EL (cell line): ENCODE results near the gene LAS1L.
"Not testable (repeated sequence)": the region's sequence is repeated elsewhere in the genome, so short reads cannot be mapped to it uniquely, and the experiment has no call there.

Source experiments
- DNase-seq: peaks from one replicate; pipeline ENCODE4 v3.0.0-alpha.2; 2016

LAS1L gene

DNA sequence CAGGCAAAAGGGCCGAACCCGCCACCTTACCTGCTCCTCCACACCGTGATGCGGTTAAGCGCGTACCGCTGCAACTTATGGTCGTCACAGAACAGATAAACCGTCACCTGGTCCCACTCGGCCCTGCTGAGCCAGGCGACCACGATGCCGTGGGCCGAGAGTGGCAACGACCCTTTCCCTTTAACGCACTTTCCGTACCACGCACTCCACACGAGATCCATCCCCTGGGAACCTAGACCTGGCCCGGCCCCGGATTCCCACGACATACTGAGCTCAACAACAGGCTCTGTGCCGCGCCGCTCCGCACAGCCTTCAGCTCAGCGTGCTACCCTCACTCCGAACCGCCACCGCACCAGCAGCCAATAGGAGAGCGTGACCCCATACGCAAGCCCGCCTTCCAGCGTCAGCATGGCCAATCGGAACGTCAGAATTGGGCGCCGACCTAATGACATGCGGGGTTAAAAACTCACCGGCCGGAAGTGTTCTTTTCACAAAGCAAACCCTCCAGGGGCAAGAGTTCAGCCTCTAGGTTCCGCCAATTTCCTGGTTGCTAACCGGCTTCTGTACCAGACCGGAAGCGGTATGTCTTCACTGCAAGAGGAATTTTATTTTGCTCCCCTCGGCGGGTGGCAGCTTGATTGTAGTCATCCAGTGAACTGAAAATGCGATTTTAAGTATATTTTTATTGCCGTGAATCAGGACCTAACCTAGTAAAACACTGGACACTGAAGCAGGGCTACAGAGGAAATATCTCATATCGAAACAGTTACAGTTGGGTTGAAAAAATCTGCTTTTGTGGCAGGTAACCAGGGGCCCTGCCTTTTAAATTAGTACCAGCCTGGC, at the start of gene LAS1L:
Gene LAS1L, minus strand, starts transcription at position 338 of the 843 bp plus-strand sequence. Its CDS starts 72 bp downstream, at position 266.
- peak; percentile 94 for DNase-seq

- DNase-seq: no peak
Measured at GRCh38 chrX:65582450-65583082, 48.0 kb upstream of the LAS1L start.

DNA sequence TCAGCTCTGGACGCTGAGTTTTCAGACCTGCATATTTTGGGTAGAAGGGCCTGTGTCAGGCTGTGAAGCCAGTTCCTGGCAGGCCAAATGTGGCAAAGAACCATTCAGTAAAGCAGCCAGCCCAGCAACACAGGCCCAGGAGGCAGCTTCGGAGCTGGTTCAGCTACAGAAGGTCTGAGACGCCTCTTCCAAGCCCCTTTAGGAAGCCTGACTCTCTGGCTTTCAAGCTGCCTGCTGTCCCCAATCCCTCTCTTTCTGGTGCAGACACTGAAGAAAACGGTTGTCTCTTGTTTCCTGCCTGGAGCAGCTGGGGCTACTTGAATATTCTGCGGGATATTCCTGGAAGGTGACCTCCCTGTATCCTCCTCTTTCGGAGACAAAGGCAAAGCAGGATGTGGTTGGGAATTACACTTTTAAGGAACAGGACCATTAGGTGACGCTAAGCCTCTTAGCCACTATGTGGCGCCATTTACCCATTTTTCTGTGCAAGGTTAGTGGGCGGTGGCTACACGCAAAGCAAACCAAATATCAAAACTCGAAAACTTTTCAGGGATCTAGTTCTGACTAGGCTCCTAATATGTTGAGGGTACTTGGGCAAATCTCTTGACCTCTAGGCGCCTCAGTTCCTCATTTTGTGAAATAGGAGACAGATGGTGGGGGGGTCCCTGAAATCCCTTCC, 47.2 kb upstream of the LAS1L start:
- DNase-seq: peak; percentile 60

- no peak for DNase-seq
Measured at GRCh38 chrX:65578346-65578745, 43.8 kb upstream of the LAS1L start.

- no peak for DNase-seq
Measured at GRCh38 chrX:65576160-65576559, 41.6 kb upstream of the LAS1L start.

GRCh38 chrX:65575022-65575421, 40.4 kb upstream of the LAS1L start:
- DNase-seq: no peak

DNA sequence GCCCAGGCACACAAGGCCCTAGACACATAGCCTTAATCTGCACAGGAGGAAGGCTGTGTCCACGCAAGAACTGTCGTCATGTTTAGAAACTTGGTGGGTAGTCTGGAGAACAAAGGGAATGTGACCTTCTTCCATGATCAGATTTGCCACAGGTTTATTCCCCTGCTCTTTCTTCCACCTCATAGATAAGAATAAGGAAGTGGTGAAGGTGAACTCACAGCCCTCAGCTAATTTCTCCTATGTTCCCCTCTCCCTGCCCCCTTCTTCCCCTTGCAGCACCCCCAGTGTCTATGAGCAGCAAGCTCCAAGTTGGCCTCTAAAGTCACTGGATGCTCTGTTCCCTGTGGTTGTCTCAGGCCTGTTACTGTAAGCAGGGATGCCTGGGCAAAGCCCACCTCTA, 39.8 kb upstream of the LAS1L start:
- DNase-seq: no peak

- DNase-seq: no peak
Measured at GRCh38 chrX:65572971-65573370, 38.4 kb upstream of the LAS1L start.

GRCh38 chrX:65562850-65563249, 28.3 kb upstream of the LAS1L start:
- not testable (repeated sequence) for DNase-seq

- no peak for DNase-seq
Measured at GRCh38 chrX:65551489-65552339, 17.1 kb upstream of the LAS1L start.

GRCh38 chrX:65551086-65551485, 16.5 kb upstream of the LAS1L start:
- no peak for DNase-seq

DNA sequence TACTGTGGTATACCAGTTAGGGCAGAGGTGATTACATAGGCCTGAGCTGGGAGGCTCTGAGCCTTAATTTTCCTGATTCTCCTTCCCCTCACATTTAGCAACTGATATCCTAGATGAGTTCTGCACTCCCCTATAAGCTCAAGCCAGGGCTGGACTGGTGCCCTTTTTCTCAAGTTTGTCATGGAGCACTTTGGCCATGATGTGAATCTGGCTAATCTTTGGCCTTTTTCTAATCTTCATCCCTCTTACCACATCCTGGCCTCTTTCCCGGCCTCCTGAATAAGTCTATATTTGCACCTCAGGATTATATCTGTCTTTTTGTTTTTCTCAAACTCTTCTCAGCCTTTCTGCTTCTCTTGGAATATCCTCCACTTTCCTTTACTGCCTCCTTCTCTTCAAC, 10.9 kb upstream of the LAS1L start:
- no peak for DNase-seq

- peak; percentile 56 for DNase-seq
Measured at GRCh38 chrX:65537229-65537628, 2.6 kb upstream of the LAS1L start.

DNA sequence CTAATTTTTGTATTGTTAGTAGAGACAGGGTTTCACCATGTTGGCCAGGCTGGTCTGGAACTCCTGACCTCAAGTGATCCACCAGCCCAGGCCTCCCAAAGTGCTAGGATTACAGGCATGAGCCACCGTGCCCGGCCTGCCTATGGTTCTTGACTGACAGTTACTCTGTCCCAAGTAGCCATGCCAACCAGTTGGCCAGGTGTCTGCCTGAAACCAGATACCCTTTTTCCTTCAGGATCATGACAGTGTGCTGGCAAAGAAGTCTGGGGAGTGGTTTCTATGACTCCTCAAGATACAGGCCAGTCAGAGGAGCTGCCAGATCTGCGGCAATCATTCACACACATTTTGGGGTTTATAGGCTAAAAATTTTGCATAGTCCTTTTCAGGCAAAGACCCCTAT, 1.7 kb upstream of the LAS1L start:
- DNase-seq: no peak

GRCh38 chrX:65532016-65532415, 2.6 kb downstream of the LAS1L start:
- no peak for DNase-seq

DNA sequence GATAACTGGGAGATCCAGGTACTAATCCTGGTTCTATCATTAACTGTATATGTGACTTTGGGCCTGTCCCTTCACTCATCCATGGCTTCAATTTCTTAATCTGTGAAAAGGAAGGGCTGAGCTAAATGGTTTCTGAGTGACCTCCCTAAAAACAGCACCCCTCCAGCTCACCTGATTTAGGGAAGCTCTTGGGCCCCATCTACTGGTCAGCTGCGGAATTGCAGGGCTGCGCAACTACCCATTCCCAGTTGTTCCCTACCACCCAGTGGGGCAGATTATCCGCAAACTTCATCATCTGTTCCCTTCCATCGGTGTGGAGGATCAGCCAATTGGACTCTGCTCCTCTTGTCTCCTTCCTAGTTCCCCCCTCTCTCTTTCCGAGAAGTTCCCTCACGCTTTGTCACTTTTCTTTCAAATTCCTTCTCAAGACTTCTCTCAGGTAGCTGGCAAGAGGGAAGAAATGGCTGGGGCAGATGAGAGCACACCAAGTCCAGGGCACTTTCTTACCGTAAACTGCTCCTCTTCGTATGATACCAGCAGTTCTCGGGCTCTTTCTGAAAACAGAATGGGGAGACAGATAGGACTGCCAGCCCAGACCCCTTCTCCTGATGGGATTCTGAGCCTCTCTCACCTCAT, 5.8 kb downstream of the LAS1L start:
- DNase-seq: peak; percentile 24

- no peak for DNase-seq
Measured at GRCh38 chrX:65528293-65528692, 6.3 kb downstream of the LAS1L start.

DNA sequence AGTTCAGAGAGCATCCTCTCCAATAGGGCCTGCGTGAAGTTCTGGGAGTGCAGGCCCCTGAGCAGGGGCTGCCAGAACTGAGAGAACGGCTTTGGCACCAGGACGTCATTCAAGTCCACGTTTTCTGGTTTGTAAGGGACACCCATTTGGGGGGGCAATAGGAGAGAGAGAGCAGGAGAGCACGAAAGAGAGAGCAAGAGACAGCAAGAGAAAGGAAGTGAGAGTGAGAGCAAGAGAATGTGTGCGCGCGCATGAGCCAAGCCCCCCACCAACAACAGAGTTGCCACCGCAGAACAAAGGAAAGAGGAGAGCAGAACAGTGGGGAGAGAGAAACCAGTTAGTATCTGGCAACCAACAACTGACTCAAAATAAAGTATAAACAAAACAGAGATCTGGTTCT, 10.4 kb downstream of the LAS1L start:
- no peak for DNase-seq

DNA sequence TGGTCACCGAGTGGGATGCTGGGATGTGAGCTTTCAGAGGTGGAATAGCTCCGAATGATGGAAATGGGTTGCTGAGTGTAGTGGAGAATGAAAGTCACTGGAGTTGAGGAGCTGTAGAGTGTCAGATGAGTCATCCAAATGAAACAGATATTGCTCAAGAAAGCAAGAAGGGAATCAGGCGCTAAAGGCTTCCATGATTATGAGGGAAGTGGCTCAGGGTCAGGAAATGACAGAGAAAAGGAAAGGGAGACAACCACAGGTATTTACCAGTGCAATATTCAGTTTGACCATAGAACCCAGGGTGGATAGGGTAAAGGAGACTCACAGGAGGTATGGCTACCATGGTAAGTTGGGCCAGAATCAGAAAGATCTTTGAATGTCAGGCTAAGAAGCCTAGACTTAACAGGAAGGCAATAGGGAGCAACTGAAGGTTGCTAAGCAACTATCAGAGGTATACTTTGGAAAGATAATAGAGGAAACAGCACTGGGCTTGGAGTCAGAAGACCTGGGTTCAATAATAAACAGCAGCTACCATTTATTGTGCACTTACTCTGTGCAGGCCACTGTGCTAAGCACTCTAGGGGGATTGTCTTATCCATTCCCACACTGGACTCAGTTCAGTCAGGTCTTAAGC, 11.7 kb downstream of the LAS1L start:
- peak; percentile 61 for DNase-seq

DNA sequence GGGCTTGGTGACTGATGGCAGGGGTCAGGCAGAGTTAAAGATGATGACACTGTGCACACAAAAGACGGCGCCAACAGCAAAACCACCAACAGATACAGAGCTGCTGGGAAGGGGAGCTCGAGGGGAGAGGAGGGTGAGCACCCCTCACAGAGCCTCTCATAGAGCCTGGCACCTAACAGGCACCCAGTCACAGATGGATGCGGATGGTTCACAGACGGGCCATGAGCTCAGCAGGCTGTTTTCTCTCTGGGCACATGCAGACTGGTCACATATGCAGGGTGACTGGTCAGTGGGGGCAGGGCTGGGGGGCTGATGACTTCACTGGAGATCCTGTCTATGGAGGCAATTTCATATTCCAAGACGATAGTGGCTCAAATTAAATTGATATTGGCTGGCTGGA, 15.1 kb downstream of the LAS1L start:
- not testable (repeated sequence) for DNase-seq

- DNase-seq: not testable (repeated sequence)
Measured at GRCh38 chrX:65518980-65519379, 15.6 kb downstream of the LAS1L start.

DNA sequence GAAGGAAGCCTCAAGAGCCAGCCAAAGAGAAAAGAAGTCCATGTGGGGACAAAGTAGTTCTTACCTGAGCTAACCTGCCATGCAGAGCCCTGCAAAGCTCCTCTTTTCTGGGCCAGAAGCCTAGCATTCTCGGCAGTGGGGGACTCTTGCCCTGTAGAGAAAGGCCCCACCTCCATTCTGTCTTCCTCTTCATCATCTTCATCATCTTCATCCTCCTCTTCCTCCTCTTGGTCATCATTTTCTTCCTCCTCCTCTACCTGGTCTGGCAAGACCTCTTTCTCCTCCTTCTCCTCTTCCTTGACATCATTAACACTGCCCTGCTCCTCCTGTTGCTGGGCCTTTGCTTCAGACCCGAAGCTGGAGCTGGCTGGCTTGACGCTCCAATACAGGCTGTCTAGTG, 16.7 kb downstream of the LAS1L start:
- DNase-seq: no peak
